Dermis blood vessel endothelial cell (primary cell): ENCODE results near the gene CLCA1. TPM values are rescaled to one million over a fixed set of nuclear protein-coding genes. Genes with fewer than 3 reads are reported as not detected.

Experiments
- total RNA-seq: library from RNA; depleted of rRNA; stranded (reverse); fragments of >200 nt; gene quantifications from 2 replicates; pipeline ENCODE4 v1.2.3, GENCODE V29; 2014

Gene CLCA1
- total RNA-seq, 1 donor from 2014 or later = not detected

Other genes with a start within 250 kb of the CLCA1 start
- 42.5 and 63.6 TPM in 2 replicates for gene ODF2L, start 72.6 kb upstream of the CLCA1 start, total RNA-seq
- gene CLCA2, start 44.8 kb upstream of the CLCA1 start, total RNA-seq = under 0.01 TPM in 1 of 2 replicates, not detected in the other
- gene CLCA4, start 78.2 kb downstream of the CLCA1 start, total RNA-seq = not detected in 2 replicates
- gene SH3GLB1, start 235.6 kb downstream of the CLCA1 start, total RNA-seq = 54.1 and 77.5 TPM in 2 replicates